NCI-H2107 (cell line): ENCODE measurements around the gene TNFRSF4.

ENCODE experiments used
- DNase-seq: peaks from one replicate; lab custom pipeline; 2025; lab: John Stamatoyannopoulos, UW

TNFRSF4 gene

DNA sequence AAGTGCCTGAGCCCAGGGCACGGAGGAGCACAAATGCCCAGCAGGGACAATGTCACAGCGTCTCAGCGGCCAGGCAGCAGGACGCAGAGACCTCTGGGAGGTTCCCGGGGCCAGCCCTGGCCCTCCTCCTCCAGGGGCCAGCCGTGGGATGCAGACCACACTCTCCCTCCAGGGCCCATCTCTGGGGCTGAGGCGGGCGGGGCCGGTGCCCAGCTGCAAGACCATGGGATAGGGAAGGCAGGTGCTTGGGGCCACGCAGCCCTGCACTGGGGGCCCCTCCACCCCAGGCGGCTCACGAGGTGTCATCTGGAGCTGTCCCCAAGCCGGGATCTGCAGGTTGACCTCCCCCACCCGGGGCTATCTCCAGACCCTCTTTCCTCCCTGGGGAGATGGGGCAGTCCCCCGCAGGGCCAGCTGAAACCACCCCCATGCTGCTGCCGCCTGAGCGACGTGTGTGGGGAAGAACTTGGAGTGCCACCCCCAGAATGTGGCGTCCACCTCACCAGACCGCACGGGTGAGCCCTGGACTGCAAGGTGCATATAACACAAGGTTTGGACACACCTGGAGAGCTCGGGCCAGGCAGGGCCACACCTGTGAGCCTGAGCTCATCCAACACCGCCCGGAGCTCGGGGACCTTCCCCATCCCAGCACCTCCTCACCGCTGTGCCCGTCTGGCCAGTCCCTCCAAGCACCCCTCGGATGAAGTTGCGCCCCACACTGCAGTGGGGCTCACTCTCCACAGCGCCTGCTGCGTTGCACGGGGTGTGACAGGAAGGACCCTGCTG is 44.3 kb downstream of the TNFRSF4 start:
- DNase-seq: no peak

- no peak for DNase-seq
These were observed 45.2 kb downstream of the TNFRSF4 start for GRCh38 chr1:1168451-1169411.

DNA sequence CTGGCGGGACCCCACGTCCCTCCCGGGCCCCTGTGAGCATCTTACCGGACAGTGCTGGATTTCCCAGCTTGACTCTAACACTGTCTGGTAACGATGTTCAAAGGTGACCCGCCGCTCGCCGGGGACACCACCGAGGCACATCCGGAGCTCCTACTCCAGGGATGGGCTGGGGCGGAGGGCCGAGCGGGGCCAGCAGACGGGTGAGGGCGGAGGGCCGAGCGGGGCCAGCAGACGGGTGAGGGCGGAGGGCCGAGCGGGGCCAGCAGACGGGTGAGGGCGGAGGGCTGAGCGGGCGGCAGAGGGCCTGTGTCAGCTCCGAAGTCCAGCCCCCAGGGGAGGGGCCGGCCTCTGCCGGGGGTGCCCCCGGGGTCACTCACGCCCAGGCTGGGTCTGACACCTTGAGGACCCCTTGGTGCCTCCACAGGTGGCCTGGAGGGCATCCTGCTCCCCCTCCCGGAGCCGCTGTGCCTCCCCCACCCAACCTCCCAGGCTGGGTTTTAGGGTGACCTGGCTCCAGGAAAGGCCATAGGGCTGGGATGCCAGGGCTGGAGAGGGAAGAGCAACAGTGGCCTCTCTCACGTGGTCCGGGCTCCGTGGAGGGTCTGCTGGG is 46.0 kb downstream of the TNFRSF4 start:
- DNase-seq: no peak

DNA sequence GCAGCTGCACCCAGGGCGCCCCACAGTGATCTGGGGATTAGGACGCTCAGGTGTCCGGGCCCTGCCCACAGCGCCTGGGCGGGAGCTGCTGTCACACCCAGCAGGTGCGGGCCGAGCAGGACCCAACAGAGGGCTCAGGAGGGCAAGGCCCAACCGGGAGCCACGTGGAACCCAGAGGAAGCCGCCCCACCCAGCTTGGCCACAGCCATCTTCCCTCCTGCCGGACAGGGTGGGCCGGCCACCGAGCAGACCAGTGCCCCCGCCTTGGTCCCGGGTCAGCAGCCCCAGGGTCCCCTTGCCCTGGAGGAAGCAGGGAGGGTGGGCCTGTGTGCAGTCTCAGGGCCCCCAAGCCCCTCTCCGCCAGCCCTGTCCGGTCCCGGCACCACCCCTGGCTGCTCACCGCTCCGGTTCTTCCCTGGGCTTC is 46.5 kb downstream of the TNFRSF4 start:
- no peak for DNase-seq

DNA sequence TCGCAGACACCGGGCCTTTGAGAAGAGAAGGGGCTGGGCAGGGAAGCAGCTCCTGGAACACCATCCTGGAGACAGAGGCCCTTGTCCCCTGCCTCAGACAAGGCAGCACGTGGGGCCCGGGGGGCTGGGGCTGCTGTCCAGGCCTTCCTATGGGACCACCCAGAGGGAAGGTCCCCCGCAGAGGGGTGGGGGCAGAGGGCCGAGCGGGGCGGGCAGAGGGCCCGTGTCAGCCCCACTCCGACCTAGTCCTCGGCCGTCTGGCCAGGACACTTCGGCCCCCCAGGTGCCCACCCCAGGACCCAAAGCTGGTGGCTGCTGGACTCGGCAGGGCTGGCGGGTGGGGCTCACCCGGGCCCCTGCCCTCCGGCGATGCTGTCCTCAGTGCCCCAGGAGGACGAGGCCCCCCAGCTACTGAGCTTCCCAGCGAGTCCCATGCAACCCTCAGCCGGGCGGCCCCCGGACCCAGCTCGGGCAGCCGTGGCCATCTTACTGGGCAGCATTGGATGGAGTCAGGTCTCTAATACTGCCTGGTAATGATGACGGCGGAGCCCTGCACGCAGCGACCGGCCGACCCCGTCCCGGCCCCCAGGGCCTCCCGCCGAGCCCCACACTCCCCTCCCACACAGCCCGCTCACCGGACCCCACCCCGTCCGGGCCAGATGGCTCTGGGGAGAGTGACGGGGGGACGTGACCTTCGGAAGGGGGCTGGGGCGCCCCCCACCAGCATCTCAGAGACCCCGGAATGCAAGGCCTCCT is 47.1 kb downstream of the TNFRSF4 start:
- DNase-seq: no peak

DNA sequence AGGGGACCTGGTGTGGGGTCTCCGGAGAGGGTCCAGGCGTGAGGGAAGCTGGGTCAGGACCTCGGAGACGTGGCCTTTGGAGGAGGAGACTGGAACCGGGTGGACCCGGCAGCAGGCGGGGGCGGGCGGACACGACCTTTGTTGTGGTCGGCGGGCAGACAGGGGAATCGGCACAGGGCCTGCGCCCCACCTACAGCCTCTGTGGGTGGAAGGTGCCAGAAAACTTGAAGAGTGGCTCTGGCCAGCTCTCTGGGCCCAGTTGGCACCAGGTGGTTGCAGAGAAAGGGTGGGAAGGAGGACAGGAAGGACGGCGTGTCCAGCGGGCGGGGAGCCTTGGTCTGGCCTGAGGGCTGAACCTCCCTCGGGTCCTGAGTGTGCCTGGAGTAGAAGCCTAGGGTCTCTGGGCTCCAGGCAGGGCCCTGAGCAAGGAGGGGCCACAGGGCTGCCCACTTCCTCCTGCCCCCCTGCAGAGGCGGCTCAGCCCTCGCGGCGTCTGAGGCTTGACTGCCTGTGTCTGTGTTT is 48.0 kb downstream of the TNFRSF4 start:
- no peak for DNase-seq

- no peak for DNase-seq
These were observed 48.5 kb downstream of the TNFRSF4 start for GRCh38 chr1:1165485-1165884.

DNA sequence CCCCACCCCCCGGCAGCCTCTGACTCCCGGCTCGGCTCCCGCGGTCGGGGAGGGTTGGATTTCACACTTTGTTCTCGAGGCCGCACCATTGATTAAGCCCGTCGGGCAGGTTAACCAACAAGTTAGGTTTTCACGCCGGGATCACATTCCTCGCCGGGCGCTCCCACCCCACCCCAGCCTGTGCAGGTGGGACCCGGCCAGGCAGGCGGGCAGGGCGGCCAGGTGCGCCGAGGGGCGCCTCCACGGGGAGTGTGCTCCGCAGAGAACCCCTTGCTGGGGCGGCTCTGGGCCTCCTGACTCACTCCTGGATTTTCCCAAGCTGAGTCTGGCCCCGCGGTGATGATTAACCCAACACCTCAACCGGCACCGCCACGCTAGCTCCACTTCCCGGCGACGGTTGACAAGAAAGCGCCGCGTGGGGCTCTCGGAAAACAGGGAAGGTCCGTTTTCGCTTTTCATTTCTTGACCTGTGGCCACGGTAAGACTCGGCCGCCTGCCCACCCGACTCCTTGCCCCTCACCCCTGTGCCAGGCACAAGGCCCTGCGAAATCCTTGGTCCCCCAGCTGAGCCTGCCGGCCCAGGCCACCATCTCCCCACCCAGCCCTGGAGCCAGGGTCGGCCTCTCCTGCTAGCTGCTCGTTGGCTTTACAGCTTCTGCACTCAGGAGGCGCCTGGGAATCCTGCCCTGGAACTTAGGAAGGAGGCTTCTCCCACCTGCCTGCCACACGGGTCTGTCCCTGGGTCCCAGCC is 49.1 kb downstream of the TNFRSF4 start:
- DNase-seq: no peak

- no peak for DNase-seq
These were observed 49.6 kb downstream of the TNFRSF4 start for GRCh38 chr1:1164361-1164700.

GRCh38 chr1:1163538-1164070 is 50.3 kb downstream of the TNFRSF4 start:
- DNase-seq: no peak

- no peak for DNase-seq
These were observed 51.1 kb downstream of the TNFRSF4 start for GRCh38 chr1:1162597-1163537.

GRCh38 chr1:1161683-1162079 is 52.3 kb downstream of the TNFRSF4 start:
- DNase-seq: no peak
